OCI-LY1 (cell line): Measurements from ENCODE around the gene TRPC3.

Experiments
- H2AFZ ChIP-seq: fragments of 200-600 bp; sonication (generic), shearing (Covaris generic); 2 replicates; pipeline ENCODE4 v1.6.0; 2014; ENCODE audit warnings: antibody characterized with exemption, mild to moderate bottlenecking, low read length
- H3F3A ChIP-seq: fragments of 200-600 bp; sonication (generic), shearing (Covaris generic); 2 replicates; pipeline ENCODE4 v1.6.0; 2014; ENCODE audit warnings: mild to moderate bottlenecking, antibody characterized with exemption, low read length, moderate library complexity; ENCODE audit not compliant: insufficient read depth
- H3K27ac ChIP-seq: fragments of 200-600 bp; sonication (generic); 2 replicates; pipeline ENCODE4 v1.5.1; 2014; ENCODE audit warnings: low read length, mixed run types, mild to moderate bottlenecking, low read depth; ENCODE audit not compliant: poor library complexity, severe bottlenecking
- H3K27me3 ChIP-seq: fragments of 200-600 bp; sonication (generic); 2 replicates; pipeline ENCODE4 v1.6.0; 2014; ENCODE audit warnings: antibody characterized with exemption, mild to moderate bottlenecking, low read length, moderate library complexity; ENCODE audit not compliant: insufficient read depth
- H3K36me3 ChIP-seq: fragments of 200-600 bp; sonication (generic); 2 replicates; pipeline ENCODE4 v1.6.1; 2014; ENCODE audit warnings: mild to moderate bottlenecking, antibody characterized with exemption, low read length, moderate library complexity, mixed read lengths; ENCODE audit not compliant: insufficient read depth
- H3K4me1 ChIP-seq: fragments of 200-600 bp; sonication (generic); 2 replicates; pipeline ENCODE4 v1.5.1; 2014; ENCODE audit warnings: mild to moderate bottlenecking, low read length, moderate library complexity; ENCODE audit not compliant: insufficient read depth, severe bottlenecking
- H3K4me2 ChIP-seq: fragments of 200-600 bp; sonication (generic), shearing (Covaris generic); 2 replicates; pipeline ENCODE4 v1.6.1; 2014; ENCODE audit warnings: low read length
- H3K4me3 ChIP-seq: fragments of 200-600 bp; sonication (generic); 2 replicates; pipeline ENCODE4 v1.5.1; 2014; ENCODE audit warnings: low read length, low read depth, mild to moderate bottlenecking, mixed read lengths; ENCODE audit not compliant: poor library complexity, severe bottlenecking
- H3K79me2 ChIP-seq: fragments of 200-600 bp; shearing (Covaris generic); 2 replicates; pipeline ENCODE4 v1.6.1; 2016; ENCODE audit warnings: mixed run types, low read length, mixed read lengths; ENCODE audit not compliant: insufficient read depth
- H3K9ac ChIP-seq: fragments of 200-600 bp; sonication (generic), shearing (Covaris generic); 2 replicates; pipeline ENCODE4 v1.6.1; 2014; ENCODE audit warnings: mild to moderate bottlenecking, low read length, mixed read lengths
- H3K9me2 ChIP-seq: fragments of 200-600 bp; sonication (generic), shearing (Covaris generic); 2 replicates; pipeline ENCODE4 v1.6.1; 2014; ENCODE audit warnings: low read depth, mild to moderate bottlenecking, low read length, mixed read lengths
- H3K9me3 ChIP-seq: fragments of 200-600 bp; shearing (Covaris generic); 2 replicates; pipeline ENCODE4 v1.6.1; 2014; ENCODE audit warnings: low read length, mixed read lengths
- H4K20me1 ChIP-seq: fragments of 200-600 bp; sonication (generic), shearing (Covaris generic); 2 replicates; pipeline ENCODE4 v1.6.0; 2016; ENCODE audit warnings: mild to moderate bottlenecking, low read length; ENCODE audit not compliant: insufficient read depth
- CTCF ChIP-seq: fragments of 200-600 bp; sonication (generic), shearing (Covaris generic); IDR thresholded peaks from 2 replicates; pipeline ENCODE4 v1.5.1; 2017; ENCODE audit warnings: mild to moderate bottlenecking, antibody characterized with exemption, low read length, moderate library complexity, mixed read lengths
- EZH2 ChIP-seq: fragments of 200-600 bp; sonication (generic), shearing (Covaris generic); IDR thresholded peaks from 2 replicates; pipeline ENCODE4 v1.8.0; 2017; ENCODE audit warnings: borderline replicate concordance, mixed run types, mild to moderate bottlenecking, antibody characterized with exemption, low read length, moderate library complexity, mixed read lengths

The TRPC3 gene

DNA sequence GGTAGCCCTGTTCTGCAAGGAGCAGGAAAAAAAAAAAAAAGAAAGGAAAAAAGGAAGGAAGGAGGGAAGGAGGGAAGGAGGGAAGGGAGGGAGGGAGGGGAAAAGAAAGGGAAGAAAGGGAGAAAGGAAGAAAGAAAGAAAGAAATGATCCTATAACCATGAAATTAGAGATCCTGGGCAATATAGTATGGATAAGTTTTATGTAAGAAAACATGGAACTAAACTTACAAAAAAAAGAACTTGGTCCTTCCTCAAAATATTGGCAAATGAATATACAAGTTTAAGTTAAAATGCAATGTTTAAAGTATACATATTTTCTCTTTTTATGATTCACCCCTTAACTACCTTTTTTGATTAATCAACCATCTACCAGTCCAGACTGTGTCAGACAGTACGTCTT is 100.5 kb downstream of the TRPC3 start:
- Histone ChIP-seq H3K36me3 (peaks cover 6% of the 10 kb centered on the region; the same call in 1 of the 2 replicates), H3K9ac (no peak overlapping the region), H3K9me3 (no peaks in the 10 kb centered on the region), H4K20me1 (no peaks in the 10 kb centered on the region), H3K27ac (no peak overlapping the region), H3F3A (no peaks in the 10 kb centered on the region), H3K27me3 (no peaks in the 10 kb centered on the region), H3K79me2 (no peaks in the 10 kb centered on the region), H2AFZ (no peak overlapping the region), H3K4me1 (no peaks in the 10 kb centered on the region), H3K9me2 (no peaks in the 10 kb centered on the region), H3K4me2 (no peak overlapping the region), H3K4me3 (no peak overlapping the region)
- TF ChIP-seq EZH2 = no peak
- TF ChIP-seq CTCF = no peak

DNA sequence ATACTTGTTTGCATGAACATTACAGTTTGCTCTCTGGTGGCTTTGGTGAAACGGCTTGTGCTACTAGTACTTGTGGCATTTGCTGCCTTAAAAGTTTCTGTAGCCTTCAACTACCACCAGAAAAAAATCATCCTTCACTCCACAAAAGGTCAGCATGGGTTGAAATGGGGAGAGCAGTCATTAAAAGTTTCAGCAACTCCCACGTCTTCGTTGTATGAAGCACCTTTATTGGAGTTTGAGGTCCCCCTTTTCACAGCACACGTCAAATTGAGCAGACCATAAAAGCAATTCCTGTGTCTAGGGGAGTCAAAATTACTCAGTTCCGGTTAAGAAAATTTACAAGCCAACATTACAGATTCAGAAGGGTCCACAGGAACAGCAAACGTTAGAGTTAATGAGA is 105.2 kb downstream of the TRPC3 start:
- Histone ChIP-seq H3K79me2 (no peaks in the 10 kb centered on the region), H4K20me1 (no peaks in the 10 kb centered on the region), H3K9me3 (no peaks in the 10 kb centered on the region), H3K36me3 (peaks cover 15% of the 10 kb centered on the region; the same call in 1 of the 2 replicates), H3K4me2 (no peak overlapping the region), H3K4me1 (no peaks in the 10 kb centered on the region), H3K27ac (no peak overlapping the region), H3K9ac (no peak overlapping the region), H2AFZ (no peak overlapping the region), H3F3A (no peaks in the 10 kb centered on the region), H3K4me3 (no peak overlapping the region), H3K27me3 (no peaks in the 10 kb centered on the region), H3K9me2 (no peaks in the 10 kb centered on the region)
- no peak for TF ChIP-seq EZH2
- TF ChIP-seq CTCF = no peak

DNA sequence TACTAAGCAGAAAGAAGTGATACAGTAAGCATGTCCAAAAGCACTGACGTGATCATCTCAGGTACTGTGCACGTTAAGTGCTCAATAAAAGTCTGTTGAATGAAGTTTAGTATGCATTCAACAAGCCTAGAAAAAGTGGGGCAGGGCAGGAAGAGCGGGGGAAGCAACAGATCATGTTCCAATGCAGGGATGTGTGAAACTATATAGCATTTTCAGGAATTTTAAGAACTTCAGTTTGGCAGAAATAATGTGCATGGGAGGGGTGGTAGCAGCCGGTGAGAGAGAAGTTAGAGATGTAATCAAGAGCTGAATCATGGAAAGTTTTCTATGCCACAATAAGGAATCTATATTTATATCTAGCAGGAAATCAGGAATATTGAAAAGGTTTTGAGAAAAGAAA is 109.0 kb downstream of the TRPC3 start:
- H3K4me2 ChIP-seq = no peak overlapping the region
- no peak overlapping the region for H3K27ac ChIP-seq
- no peak overlapping the region for H2AFZ ChIP-seq
- H3K9me2 ChIP-seq = no peaks in the 10 kb centered on the region
- H3K27me3 ChIP-seq = no peaks in the 10 kb centered on the region
- TF ChIP-seq EZH2 = no peak
- no peak for TF ChIP-seq CTCF
- H3K4me3 ChIP-seq = no peak overlapping the region
- no peak overlapping the region for H3K9ac ChIP-seq
- H3K79me2 ChIP-seq = no peaks in the 10 kb centered on the region
- peaks cover 14% of the 10 kb centered on the region for H3K36me3 ChIP-seq
- H3K9me3 ChIP-seq = no peaks in the 10 kb centered on the region
- H3F3A ChIP-seq = no peaks in the 10 kb centered on the region
- H3K4me1 ChIP-seq = no peaks in the 10 kb centered on the region
- H4K20me1 ChIP-seq = no peaks in the 10 kb centered on the region
